ENCODE data around the gene ADAMTSL3. TPM values are rescaled to one million over a fixed set of nuclear protein-coding genes. Genes with fewer than 3 reads are reported as not detected.

Gene ADAMTSL3
- polyA plus RNA-seq, 1 donor from 2014 or later = 0.51 TPM

- no peaks in the 10 kb centered on the region for H3K9me2 ChIP-seq (ENCODE audit: insufficient read depth, low read length)
- no peak for TF ChIP-seq MXI1 (conservative IDR thresholded peaks at IDR 0.05; ENCODE audit: poor library complexity, severe bottlenecking)
- no peak for TF ChIP-seq EP300 (conservative IDR thresholded peaks at IDR 0.05; ENCODE audit: poor library complexity, severe bottlenecking)
- TF ChIP-seq EZH2 (IDR thresholded peaks at IDR 0.05; ENCODE audit: borderline replicate concordance, insufficient read depth, low read length, poor library complexity, severe bottlenecking) = no peak
- TF ChIP-seq REST (IDR thresholded peaks at IDR 0.05; ENCODE audit: borderline replicate concordance) = no peak
- no peak for TF ChIP-seq POLR2AphosphoS5 (IDR thresholded peaks at IDR 0.05)
- no peak for TF ChIP-seq TAF1 (IDR thresholded peaks at IDR 0.05; ENCODE audit: low read depth)
- no peak for TF ChIP-seq RAD21 (conservative IDR thresholded peaks at IDR 0.05)
- TF ChIP-seq, protein P1, sequence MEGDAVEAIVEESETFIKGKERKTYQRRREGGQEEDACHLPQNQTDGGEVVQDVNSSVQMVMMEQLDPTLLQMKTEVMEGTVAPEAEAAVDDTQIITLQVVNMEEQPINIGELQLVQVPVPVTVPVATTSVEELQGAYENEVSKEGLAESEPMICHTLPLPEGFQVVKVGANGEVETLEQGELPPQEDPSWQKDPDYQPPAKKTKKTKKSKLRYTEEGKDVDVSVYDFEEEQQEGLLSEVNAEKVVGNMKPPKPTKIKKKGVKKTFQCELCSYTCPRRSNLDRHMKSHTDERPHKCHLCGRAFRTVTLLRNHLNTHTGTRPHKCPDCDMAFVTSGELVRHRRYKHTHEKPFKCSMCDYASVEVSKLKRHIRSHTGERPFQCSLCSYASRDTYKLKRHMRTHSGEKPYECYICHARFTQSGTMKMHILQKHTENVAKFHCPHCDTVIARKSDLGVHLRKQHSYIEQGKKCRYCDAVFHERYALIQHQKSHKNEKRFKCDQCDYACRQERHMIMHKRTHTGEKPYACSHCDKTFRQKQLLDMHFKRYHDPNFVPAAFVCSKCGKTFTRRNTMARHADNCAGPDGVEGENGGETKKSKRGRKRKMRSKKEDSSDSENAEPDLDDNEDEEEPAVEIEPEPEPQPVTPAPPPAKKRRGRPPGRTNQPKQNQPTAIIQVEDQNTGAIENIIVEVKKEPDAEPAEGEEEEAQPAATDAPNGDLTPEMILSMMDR (IDR thresholded peaks at IDR 0.05; ENCODE audit: poor library complexity, severe bottlenecking) = no peak
- TF ChIP-seq SMC3 (conservative IDR thresholded peaks at IDR 0.05; ENCODE audit: poor library complexity) = no peak
- no peaks in the 10 kb centered on the region for H3K27me3 ChIP-seq (ENCODE audit: insufficient read depth, low read depth, low read length)
- H3K27ac ChIP-seq (ENCODE audit: low read length) = no peak overlapping the region
- H2AFZ ChIP-seq (ENCODE audit: low read depth, low read length) = no peak overlapping the region
- H3K9me3 ChIP-seq (ENCODE audit: low read length) = no peaks in the 10 kb centered on the region
- no peaks in the 10 kb centered on the region for H4K20me1 ChIP-seq (ENCODE audit: insufficient read depth)
- H3F3A ChIP-seq (ENCODE audit: insufficient read depth, low read length, poor library complexity, severe bottlenecking) = no peaks in the 10 kb centered on the region
- no peaks in the 10 kb centered on the region for H3K36me3 ChIP-seq (ENCODE audit: insufficient read depth, low read length)
- no peaks in the 10 kb centered on the region for H3K79me2 ChIP-seq (replicated peaks; ENCODE audit: insufficient read depth, low read length)
- H3K9ac ChIP-seq (ENCODE audit: low read length) = no peak overlapping the region
- no peak overlapping the region for H3K4me3 ChIP-seq (ENCODE audit: low read length)
- H3K4me2 ChIP-seq (ENCODE audit: low read length) = no peak overlapping the region
These were observed 184.8 kb downstream of the ADAMTSL3 start for GRCh38 chr15:83838763-83839162.

GRCh38 chr15:83842281-83842680 is 188.4 kb downstream of the ADAMTSL3 start:
- no peak overlapping the region for H3K4me3 ChIP-seq (ENCODE audit: low read length)
- H2AFZ ChIP-seq (ENCODE audit: low read depth, low read length) = no peak overlapping the region
- H3K27ac ChIP-seq (ENCODE audit: low read length) = no peak overlapping the region
- no peaks in the 10 kb centered on the region for H3K9me2 ChIP-seq (ENCODE audit: insufficient read depth, low read length)
- no peaks in the 10 kb centered on the region for H4K20me1 ChIP-seq (ENCODE audit: insufficient read depth)
- no peaks in the 10 kb centered on the region for H3F3A ChIP-seq (ENCODE audit: insufficient read depth, low read length, poor library complexity, severe bottlenecking)
- H3K27me3 ChIP-seq (ENCODE audit: insufficient read depth, low read depth, low read length) = no peaks in the 10 kb centered on the region
- no peak overlapping the region for H3K9ac ChIP-seq (ENCODE audit: low read length)
- no peak overlapping the region for H3K4me2 ChIP-seq (ENCODE audit: low read length)
- no peaks in the 10 kb centered on the region for H3K79me2 ChIP-seq (replicated peaks; ENCODE audit: insufficient read depth, low read length)
- no peaks in the 10 kb centered on the region for H3K36me3 ChIP-seq (ENCODE audit: insufficient read depth, low read length)
- H3K9me3 ChIP-seq (ENCODE audit: low read length) = no peaks in the 10 kb centered on the region
- TF ChIP-seq SMC3 (conservative IDR thresholded peaks at IDR 0.05; ENCODE audit: poor library complexity) = no peak
- no peak for TF ChIP-seq EP300 (conservative IDR thresholded peaks at IDR 0.05; ENCODE audit: poor library complexity, severe bottlenecking)
- no peak for TF ChIP-seq EZH2 (IDR thresholded peaks at IDR 0.05; ENCODE audit: borderline replicate concordance, insufficient read depth, low read length, poor library complexity, severe bottlenecking)
- no peak for TF ChIP-seq POLR2AphosphoS5 (IDR thresholded peaks at IDR 0.05)
- no peak for TF ChIP-seq MXI1 (conservative IDR thresholded peaks at IDR 0.05; ENCODE audit: poor library complexity, severe bottlenecking)
- no peak for TF ChIP-seq TAF1 (IDR thresholded peaks at IDR 0.05; ENCODE audit: low read depth)
- TF ChIP-seq RAD21 (conservative IDR thresholded peaks at IDR 0.05) = no peak
- no peak for TF ChIP-seq REST (IDR thresholded peaks at IDR 0.05; ENCODE audit: borderline replicate concordance)
- TF ChIP-seq, protein P1 (IDR thresholded peaks at IDR 0.05; ENCODE audit: poor library complexity, severe bottlenecking) = no peak

Measured in neural cell (in vitro differentiated cells).